NCI-H1105 treated with DMSO at 0.1 percent for 48 hours (cell line): ENCODE results near the gene RIMBP2.
A peak's percentile ranks its signal among the peaks of the same experiment; 100 is the strongest.
"Not testable (repeated sequence)": the region's sequence is repeated elsewhere in the genome, so short reads cannot be mapped to it uniquely, and the experiment has no call there.

Experiments
- DNase-seq: peaks from one replicate; lab custom pipeline; 2025; lab: John Stamatoyannopoulos, UW

Gene RIMBP2

DNA sequence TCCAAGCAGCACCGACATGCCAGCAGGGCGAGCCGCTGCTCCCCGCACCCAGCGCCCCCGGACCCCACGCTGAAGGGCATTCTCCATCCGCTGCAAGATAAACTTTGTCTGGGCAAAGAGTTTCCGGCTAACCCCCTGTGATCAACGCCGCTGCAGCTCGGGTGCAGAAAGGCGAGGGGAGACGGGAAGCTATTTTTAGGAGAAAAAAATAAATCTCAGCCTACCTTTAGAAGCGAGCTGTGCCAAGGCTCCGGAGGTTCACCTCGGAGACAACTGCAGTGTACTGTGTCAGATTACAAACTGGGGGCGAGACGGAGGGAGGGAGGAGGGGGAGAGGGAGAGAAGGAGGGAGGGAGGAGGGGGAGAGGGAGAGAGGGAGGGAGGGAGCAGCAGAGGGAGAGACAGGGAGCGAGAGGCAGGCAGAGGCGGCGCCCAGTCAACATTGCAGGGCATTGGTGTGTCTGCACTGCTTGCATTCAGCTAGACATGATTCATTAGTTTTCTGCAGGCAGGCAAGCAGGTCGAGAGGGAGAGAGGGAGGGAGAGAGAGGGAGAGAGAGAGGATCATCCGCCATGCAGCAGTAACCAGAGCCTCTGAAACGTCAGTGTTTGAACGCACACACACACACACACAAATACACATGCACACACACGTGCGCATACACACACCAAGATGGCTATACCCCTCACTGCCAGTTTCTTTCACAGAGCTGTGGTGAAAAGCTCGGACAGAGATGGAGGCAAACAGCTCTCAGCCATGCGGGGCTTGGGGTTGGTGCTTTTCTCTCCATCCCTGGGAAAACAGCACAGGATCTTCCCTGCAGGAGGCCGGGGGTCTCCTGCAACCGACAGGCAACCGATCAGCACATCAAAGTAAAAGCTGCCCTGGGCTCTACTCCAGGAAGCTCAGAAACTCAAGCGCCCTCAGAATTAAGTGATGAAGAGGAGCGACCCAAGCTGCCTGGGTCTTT lies at the start of gene RIMBP2:
RIMBP2 (minus strand) TSS at position 302 of the 971 bp plus-strand sequence. CDS start 237,286 bp downstream, outside the sequence.
- peak; percentile 82 for DNase-seq

DNA sequence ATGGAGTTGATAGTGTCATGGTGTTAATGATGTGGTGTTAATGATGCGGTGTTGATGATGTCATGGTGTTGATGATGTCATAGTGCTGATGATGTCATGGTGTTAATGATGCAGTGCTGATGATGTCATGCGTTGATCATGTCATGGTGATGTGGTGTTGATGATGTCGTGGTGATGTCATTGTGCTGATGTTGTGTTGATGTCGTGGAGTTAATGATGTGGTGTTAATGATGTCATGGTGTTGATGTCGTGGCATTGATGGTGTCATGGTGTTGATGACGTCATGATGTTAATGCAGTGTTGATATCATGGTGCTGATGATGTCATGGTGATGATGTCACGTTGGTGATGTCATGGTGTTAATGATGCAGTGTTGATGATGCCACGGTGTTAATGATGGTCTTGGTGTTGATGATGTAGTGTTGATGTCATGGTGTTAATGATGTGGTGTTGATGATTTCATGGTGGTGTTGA lies 49.1 kb upstream of the RIMBP2 start:
- no peak for DNase-seq

GRCh38 chr12:130764475-130765185 lies 48.5 kb upstream of the RIMBP2 start:
- DNase-seq = no peak

DNA sequence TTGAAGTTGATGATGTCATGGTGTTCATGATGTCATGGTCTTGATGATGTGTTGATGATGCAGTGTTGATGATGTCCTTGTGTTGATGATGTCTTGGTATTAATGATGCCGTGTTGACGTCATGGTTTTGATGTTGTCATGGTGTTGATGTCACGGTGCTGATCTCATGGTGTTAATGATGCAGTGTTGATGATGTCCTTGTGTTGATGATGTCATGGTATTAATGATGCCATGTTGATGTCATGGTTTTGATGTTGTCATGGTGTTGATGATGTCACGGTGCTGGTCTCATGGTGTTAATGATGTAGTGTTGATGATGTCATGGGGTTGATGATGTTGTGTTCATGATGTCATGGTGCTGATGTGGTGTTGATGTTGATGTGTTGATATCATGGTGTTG lies 48.0 kb upstream of the RIMBP2 start:
- DNase-seq = no peak

DNA sequence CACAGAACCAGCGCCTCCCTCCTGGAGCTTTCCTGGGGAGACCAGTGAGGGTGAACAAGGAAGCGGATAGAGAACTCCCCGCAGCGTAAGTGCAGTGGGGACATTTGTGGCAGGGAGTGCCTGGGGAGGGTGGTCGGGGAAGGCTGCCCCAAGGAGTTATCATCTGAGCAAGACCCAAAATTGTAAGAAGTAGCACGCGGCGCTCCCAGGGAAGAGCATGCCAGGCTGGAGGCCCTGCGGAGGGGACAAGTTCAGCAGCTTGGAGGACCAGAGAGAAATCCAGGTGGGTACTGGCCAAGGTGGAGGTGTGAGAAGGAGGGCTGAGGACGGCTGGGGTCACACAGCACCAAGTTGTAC lies 46.2 kb upstream of the RIMBP2 start:
- no peak for DNase-seq

GRCh38 chr12:130761537-130762318 lies 45.6 kb upstream of the RIMBP2 start:
- peak; percentile 42 for DNase-seq

- DNase-seq = no peak
These were observed 38.3 kb upstream of the RIMBP2 start for GRCh38 chr12:130754234-130754901.

- no peak for DNase-seq
These were observed 36.7 kb upstream of the RIMBP2 start for GRCh38 chr12:130752692-130753230.

GRCh38 chr12:130752037-130752436 lies 35.9 kb upstream of the RIMBP2 start:
- not testable (repeated sequence) for DNase-seq

GRCh38 chr12:130748786-130749185 lies 32.7 kb upstream of the RIMBP2 start:
- DNase-seq = no peak

DNA sequence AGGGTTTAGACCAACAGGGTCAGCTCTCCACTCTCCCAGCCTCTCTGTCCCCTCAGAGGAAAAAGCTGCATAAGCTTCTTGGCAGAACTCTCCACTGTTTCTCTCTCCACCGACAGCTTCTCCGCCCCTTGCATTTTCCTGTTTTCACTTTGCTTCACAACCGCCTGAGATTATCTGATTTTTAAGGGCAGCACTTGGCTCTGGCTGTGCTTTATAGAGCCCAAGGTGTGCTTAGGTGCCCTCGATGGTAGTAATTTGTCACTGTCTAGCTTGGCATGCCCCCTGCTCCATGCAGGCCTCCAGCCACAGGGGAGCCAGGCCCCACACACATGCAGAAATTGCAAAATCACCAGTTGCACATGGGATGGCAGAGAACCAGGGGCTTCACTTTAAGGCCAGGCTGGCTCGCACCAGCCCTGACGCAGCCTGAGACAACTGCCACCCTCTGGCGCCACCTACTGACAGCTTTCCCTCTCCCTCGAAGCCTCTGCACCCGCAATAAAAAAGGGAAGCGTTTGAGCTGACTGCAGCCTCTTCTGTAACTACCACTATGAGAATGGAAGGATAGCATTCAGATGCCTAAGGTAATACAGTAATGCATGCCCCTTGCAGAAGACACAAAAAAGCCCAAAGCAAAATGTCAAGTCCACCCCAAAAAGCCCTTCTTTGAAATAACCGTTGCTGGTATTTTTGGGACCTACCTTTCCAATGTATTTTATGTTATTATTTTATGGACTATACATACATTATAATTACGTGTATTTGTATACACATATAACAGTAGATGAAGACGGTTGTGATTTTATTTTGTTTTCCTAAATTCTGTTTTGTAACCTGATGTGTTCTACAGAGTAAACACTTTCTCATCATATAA lies 32.0 kb upstream of the RIMBP2 start:
- DNase-seq = peak; percentile 65

DNA sequence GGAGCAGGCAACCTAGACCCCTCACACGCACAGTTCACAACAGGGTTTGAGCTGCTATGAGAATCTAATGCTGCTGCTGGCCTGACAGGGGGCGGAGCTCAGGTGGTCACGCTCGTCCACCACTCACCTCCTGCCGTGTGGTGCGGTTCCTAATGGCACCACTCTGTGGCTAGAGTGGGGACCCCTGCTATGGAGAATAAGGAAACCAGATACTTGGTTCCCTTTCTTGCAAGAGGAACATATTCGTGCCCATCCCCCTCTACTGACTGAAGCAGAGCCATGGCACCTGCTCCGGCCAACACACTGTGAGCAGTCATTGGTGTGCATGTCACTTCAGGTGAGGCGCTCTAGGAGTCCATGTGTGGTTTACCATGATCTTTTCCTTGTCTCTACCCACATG lies 30.4 kb upstream of the RIMBP2 start:
- DNase-seq = no peak

DNA sequence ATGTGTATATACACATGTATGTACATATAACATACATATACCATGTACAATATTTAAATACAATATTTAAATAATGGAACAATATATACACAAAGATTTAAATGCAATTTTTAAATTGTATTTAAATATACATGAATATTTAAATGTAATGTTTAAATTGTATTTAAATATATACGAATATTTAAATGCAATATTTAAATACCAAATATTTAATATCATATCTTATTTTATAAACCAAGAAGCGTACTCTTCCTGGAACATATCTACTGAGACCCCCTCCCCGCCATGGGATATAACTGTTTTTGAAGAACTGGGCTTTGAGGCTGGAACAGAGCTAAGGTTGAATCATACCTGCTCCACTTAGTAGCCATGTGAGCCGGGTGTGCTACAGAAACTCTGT lies 29.8 kb upstream of the RIMBP2 start:
- DNase-seq = no peak

- DNase-seq = no peak
These were observed 28.2 kb upstream of the RIMBP2 start for GRCh38 chr12:130744274-130744673.

DNA sequence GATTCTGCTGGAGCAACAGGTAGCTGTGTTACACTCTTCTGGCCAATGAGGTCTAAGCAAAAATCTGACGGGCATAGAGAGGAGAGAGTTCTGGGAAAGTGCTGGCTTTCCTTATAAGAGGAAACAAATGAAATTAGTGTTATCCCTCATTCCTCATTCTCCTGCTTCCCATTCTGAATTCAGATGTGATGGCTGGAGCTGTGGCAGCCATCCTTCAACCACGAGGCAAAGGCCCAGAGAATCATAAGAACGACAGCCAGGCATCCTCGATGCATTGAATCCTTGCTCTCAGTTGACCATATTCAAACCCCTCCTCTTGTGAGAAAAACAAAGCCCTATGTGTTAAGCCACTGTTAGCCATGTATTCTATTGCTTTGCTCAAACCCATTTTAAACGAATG lies 27.5 kb upstream of the RIMBP2 start:
- no peak for DNase-seq

DNA sequence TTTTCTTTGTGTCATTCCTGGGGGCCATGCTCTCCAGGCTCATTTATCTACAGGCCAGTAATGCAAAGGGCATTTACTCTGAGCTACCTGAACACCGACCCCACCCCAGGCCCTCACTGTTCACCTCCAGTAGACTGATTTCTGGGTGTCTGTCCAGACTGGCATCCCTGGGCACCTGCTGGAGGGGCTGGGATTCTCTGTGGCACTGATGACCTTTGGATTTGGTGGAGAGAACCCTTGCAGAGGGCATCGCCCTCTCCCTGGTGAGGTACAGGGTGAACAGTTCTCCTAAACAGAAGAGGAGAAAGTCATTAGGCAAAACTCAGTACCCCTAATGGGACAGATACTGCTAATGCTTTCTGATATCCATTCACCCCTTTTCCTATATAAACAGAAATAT lies 27.1 kb upstream of the RIMBP2 start:
- DNase-seq = no peak

- DNase-seq = no peak
These were observed 26.6 kb upstream of the RIMBP2 start for GRCh38 chr12:130742716-130743115.

- no peak for DNase-seq
These were observed 26.0 kb upstream of the RIMBP2 start for GRCh38 chr12:130742112-130742511.

DNA sequence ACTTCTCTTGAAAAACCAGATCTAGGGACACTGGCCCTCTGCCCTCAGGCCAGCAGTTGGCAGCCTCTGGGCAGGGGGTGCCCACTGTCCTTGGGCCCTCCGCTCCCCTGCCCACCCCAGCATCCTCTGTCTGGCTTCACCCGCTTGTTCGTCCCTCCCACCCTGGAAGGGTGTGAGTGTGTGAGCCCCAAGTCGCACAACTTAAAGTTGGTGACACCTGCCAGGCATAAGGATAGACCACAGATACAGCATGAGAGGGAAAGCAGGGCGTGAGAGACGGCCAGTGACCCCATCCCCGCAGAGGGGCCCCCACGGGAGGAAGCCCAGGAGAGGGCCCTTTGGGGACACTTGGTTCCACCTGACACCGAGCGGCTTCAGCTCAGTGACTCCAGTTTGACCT lies 23.5 kb upstream of the RIMBP2 start:
- no peak for DNase-seq

DNA sequence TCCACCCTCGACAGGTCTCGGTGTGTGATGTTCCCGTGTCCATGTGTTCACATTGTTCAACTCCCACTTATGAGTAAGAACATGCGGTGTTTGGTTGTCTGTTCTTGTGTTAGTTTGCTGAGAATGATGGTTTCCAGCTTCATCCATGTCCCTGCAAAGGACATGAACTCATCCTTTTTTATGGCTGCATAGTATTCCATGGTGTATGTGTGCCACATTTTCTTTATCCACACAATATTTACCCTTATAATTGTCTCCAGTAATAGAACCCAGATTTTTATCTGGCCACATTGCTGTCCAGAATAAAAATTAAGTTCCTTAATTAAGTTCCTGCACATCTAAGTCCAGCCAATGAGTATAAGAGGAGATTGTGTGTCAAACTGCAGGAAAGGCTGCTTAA lies 22.3 kb upstream of the RIMBP2 start:
- DNase-seq = not testable (repeated sequence)
